PC-3 (cell line): ENCODE results near the gene CEBPG.

Experiments
- EZH2 ChIP-seq: fragments of 300-600 bp; sonication (generic); IDR thresholded peaks from one replicate; pipeline ENCODE4 v1.6.1; 2017; ENCODE audit warnings: antibody characterized with exemption, mild to moderate bottlenecking, low read length; ENCODE audit not compliant: unreplicated experiment
- TF ChIP-seq, protein P1 (sequence below): fragments of 300-600 bp; sonication (generic); conservative IDR thresholded peaks from 2 replicates; pipeline ENCODE4 v1.5.1; 2017; ENCODE audit warnings: antibody characterized with exemption, low read depth, mild to moderate bottlenecking, low read length

DNA sequence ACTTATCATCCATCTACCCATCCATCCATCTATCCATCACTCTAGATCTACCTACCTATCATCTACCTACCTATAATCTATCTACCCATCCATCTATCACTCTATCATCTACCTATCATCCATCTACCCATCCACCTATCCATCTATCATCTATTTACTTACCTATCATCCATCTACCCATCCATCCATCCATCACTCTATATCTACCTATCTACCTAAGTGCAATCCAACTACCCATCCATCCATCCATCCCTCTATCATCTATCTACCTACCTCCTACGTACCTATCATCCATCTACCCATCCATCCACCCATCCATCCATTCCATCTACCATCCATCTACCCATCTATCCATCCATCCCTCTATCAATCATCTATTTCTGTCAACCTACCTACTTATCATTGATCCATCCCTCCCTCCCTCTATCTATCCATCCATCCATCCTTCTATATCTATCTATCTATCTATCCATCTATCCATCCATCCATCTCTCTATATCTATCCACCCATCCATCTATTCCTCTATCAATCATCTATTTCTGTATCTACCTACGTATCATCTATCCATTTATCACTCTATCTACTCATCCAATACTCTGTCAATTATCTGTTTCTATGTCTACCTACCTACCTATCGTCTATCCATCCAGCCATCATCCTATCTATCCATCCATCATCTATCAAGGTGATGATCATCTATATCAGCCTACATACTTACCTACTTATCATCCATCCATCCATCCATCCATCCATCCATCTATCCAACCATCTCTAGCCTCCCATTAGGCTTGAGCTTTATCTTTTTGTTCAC is 49.1 kb downstream of the CEBPG start:
- TF ChIP-seq, protein P1, sequence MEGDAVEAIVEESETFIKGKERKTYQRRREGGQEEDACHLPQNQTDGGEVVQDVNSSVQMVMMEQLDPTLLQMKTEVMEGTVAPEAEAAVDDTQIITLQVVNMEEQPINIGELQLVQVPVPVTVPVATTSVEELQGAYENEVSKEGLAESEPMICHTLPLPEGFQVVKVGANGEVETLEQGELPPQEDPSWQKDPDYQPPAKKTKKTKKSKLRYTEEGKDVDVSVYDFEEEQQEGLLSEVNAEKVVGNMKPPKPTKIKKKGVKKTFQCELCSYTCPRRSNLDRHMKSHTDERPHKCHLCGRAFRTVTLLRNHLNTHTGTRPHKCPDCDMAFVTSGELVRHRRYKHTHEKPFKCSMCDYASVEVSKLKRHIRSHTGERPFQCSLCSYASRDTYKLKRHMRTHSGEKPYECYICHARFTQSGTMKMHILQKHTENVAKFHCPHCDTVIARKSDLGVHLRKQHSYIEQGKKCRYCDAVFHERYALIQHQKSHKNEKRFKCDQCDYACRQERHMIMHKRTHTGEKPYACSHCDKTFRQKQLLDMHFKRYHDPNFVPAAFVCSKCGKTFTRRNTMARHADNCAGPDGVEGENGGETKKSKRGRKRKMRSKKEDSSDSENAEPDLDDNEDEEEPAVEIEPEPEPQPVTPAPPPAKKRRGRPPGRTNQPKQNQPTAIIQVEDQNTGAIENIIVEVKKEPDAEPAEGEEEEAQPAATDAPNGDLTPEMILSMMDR, result no peak
- TF ChIP-seq EZH2, result no peak
